Activated B cell treated with CpG ODN at 0.5 μM for 24 hours (primary cell): Measurements from ENCODE around the gene OR10G6. TPM values are rescaled to one million over a fixed set of nuclear protein-coding genes. Genes with fewer than 3 reads are reported as not detected.
"Not testable (repeated sequence)": the region's sequence is repeated elsewhere in the genome, so short reads cannot be mapped to it uniquely, and the experiment has no call there.

Experiments
- ATAC-seq: fragments of 200-7000 bp; cut with Tn5 transposase; one replicate; pipeline ENCODE4 v1.10.0; 2021; ENCODE audit warnings: low read depth, mild to moderate bottlenecking, moderate library complexity
- CTCF ChIA-PET: fragments of 350-600 bp; sonication (Branson Sonifier 250); formaldehyde crosslinking; loops from one replicate; lab custom pipeline; 2021; ENCODE audit warnings: antibody characterized with exemption; lab: Charles Lee
- POLR2A ChIA-PET: fragments of 350-600 bp; sonication (Branson Sonifier 250); formaldehyde crosslinking; loops from one replicate; lab custom pipeline; 2021; ENCODE audit warnings: antibody characterized with exemption; lab: Charles Lee
- DNase-seq: peaks from one replicate; pipeline ENCODE4 v3.0.0; 2022
- H3K27ac Mint-ChIP-seq: one replicate; pipeline ENCODE4 v1.8.0; 2020; ENCODE audit warnings: mixed read lengths
- H3K27me3 Mint-ChIP-seq: one replicate; pipeline ENCODE4 v1.8.0; 2021; ENCODE audit warnings: mixed read lengths
- H3K36me3 Mint-ChIP-seq: one replicate; pipeline ENCODE4 v1.8.0; 2021; ENCODE audit warnings: low read depth, mixed read lengths
- H3K4me1 Mint-ChIP-seq: one replicate; pipeline ENCODE4 v1.8.0; 2021; ENCODE audit warnings: mixed read lengths
- H3K4me3 Mint-ChIP-seq: one replicate; pipeline ENCODE4 v1.8.0; 2020; ENCODE audit warnings: mild to moderate bottlenecking, mixed read lengths
- H3K9me3 Mint-ChIP-seq: one replicate; pipeline ENCODE4 v1.8.0; 2020; ENCODE audit warnings: mixed read lengths
- intact Hi-C: fragments of 100-400 bp; cut with micrococcal nuclease; formaldehyde crosslinking; loops from one replicate; pipeline ENCODE4 v1.15.1; 2024
- total RNA-seq: library from RNA; stranded (reverse); gene quantifications from 2 replicates; pipeline ENCODE4 v1.2.3, GENCODE V29; 2022
- TF ChIP-seq, protein P1 (sequence below): fragments of 200-600 bp; IDR thresholded peaks from one replicate; pipeline ENCODE4 v1.8.0; 2022; ENCODE audit warnings: antibody characterized with exemption, mild to moderate bottlenecking

The OR10G6 gene
- total RNA-seq, 1 donor from 2014 or later = not detected

GRCh38 chr11:124026498-124026897 lies 31.5 kb upstream of the OR10G6 start, which contains the start of gene OR10G8:
Gene OR10G8 (plus strand): TSS chr11:124026798. CDS start chr11:124029623, 2,825 bp downstream.
- TF ChIP-seq, protein P1, sequence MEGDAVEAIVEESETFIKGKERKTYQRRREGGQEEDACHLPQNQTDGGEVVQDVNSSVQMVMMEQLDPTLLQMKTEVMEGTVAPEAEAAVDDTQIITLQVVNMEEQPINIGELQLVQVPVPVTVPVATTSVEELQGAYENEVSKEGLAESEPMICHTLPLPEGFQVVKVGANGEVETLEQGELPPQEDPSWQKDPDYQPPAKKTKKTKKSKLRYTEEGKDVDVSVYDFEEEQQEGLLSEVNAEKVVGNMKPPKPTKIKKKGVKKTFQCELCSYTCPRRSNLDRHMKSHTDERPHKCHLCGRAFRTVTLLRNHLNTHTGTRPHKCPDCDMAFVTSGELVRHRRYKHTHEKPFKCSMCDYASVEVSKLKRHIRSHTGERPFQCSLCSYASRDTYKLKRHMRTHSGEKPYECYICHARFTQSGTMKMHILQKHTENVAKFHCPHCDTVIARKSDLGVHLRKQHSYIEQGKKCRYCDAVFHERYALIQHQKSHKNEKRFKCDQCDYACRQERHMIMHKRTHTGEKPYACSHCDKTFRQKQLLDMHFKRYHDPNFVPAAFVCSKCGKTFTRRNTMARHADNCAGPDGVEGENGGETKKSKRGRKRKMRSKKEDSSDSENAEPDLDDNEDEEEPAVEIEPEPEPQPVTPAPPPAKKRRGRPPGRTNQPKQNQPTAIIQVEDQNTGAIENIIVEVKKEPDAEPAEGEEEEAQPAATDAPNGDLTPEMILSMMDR = no peak
- ATAC-seq = no peak
- ChIA-PET CTCF (no interaction called here), POLR2A (no interaction called here)
- Mint-ChIP-seq H3K9me3 (no peaks in the 10 kb centered on the region), H3K27ac (no peak within 1 kb of the TSS), H3K27me3 (no peaks in the 10 kb centered on the region), H3K4me3 (no peak within 1 kb of the TSS), H3K4me1 (no peaks in the 10 kb centered on the region), H3K36me3 (no peaks in the 10 kb centered on the region)
- DNase-seq = no peak
- intact Hi-C loops = no loop called here

GRCh38 chr11:124015837-124016236 lies 20.9 kb upstream of the OR10G6 start:
- H3K9me3 Mint-ChIP-seq, intact Hi-C loops, DNase-seq, CTCF ChIA-PET, H3K27ac Mint-ChIP-seq, POLR2A ChIA-PET, H3K27me3 Mint-ChIP-seq, H3K4me1 Mint-ChIP-seq, H3K4me3 Mint-ChIP-seq, ATAC-seq, H3K36me3 Mint-ChIP-seq: not testable (repeated sequence)

- no peak within 1 kb of the TSS for H3K27ac Mint-ChIP-seq
- H3K27me3 Mint-ChIP-seq = no peaks in the 10 kb centered on the region
- intact Hi-C loops = no loop called here
- ChIA-PET CTCF (no interaction called here), POLR2A (no interaction called here)
- no peaks in the 10 kb centered on the region for H3K36me3 Mint-ChIP-seq
- DNase-seq = no peak
- no peaks in the 10 kb centered on the region for H3K9me3 Mint-ChIP-seq
- no peak for ATAC-seq
- H3K4me3 Mint-ChIP-seq = no peak within 1 kb of the TSS
- no peaks in the 10 kb centered on the region for H3K4me1 Mint-ChIP-seq
- TF ChIP-seq, protein P1 = no peak
These were observed 17.7 kb upstream of the OR10G6 start, which contains the start of gene OR10G4 for GRCh38 chr11:124012697-124013096. Gene OR10G4 (plus strand): TSS chr11:124012997. CDS start chr11:124015575, 2,578 bp downstream.

- H3K27me3 Mint-ChIP-seq = no peaks in the 10 kb centered on the region
- DNase-seq (no peak), ATAC-seq (no peak)
- peaks cover 7% of the 10 kb centered on the region for H3K9me3 Mint-ChIP-seq
- TF ChIP-seq, protein P1 = no peak
- H3K4me3 Mint-ChIP-seq = no peak overlapping the region
- no peak overlapping the region for H3K27ac Mint-ChIP-seq
- H3K36me3 Mint-ChIP-seq = no peaks in the 10 kb centered on the region
- intact Hi-C loops = no loop called here
- POLR2A ChIA-PET = no interaction called here
- CTCF ChIA-PET = no interaction called here
- no peaks in the 10 kb centered on the region for H3K4me1 Mint-ChIP-seq
These were observed 15.7 kb downstream of the OR10G6 start for GRCh38 chr11:123979311-123979710.

DNA sequence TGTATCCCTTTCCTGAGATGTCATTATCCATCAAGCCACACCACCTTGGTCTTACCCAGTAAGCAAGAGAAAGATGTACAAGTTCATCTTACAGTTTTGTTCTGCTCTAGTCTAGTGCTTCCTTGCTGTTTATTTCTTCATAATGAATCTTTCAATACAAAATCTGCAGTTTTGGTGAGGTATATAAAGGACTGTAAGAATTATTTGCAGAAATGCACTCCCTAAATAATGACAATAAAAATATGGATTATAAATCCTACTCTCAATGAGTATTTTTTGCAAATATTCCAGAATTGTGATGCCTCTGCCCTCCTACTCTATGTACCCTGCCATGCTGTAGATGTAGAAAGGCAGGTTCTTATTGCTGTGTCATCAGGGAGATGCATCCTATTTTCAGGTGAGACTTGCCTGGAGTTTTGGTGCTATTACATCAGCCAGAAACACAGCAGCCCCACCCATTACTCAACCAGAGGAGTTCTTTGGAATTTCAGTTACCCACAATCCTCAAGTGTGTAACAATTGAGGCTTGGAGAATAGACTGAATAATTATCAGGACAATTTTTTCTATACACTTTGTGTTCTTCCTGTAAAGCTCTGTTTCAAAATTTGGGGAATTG lies 17.1 kb downstream of the OR10G6 start, which contains the start of gene OR10S1:
TSS of gene OR10S1 (minus strand) at position 51 of the 617 bp plus-strand sequence. CDS start 117 bp downstream, outside the sequence.
- POLR2A ChIA-PET = no interaction called here
- intact Hi-C loops = no loop called here
- CTCF ChIA-PET = no interaction called here
- TF ChIP-seq, protein P1 = no peak
- H3K27ac Mint-ChIP-seq = no peak within 1 kb of the TSS
- no peaks in the 10 kb centered on the region for H3K36me3 Mint-ChIP-seq
- no peaks in the 10 kb centered on the region for H3K4me1 Mint-ChIP-seq
- peaks cover 5% of the 10 kb centered on the region for H3K9me3 Mint-ChIP-seq
- no peaks in the 10 kb centered on the region for H3K27me3 Mint-ChIP-seq
- DNase-seq (no peak), ATAC-seq (no peak)
- H3K4me3 Mint-ChIP-seq = no peak within 1 kb of the TSS
